Measurements from ENCODE around the gene EFEMP2. TPM values are rescaled to one million over a fixed set of nuclear protein-coding genes. Genes with fewer than 3 reads are reported as not detected.
"Not testable (repeated sequence)": the region's sequence is repeated elsewhere in the genome, so short reads cannot be mapped to it uniquely, and the experiment has no call there.

Gene EFEMP2
- total RNA-seq, 2 experiments from 2014 or later: 7.2 to 7.6 TPM

GRCh38 chr11:65850217-65851082 lies 22.1 kb downstream of the EFEMP2 start:
- ChIA-PET CTCF (ENCODE audit: unreplicated experiment) (no interaction called here), POLR2A (no interaction called here)
- no peak overlapping the region for H3K4me2 ChIP-seq (ENCODE audit: low read length)
- no peak overlapping the region for H3K27ac ChIP-seq (ENCODE audit: low read depth, low read length, poor library complexity, severe bottlenecking)
- peaks cover 7% of the 10 kb centered on the region; the same call in 1 of the 2 replicates for H3K9me3 ChIP-seq (ENCODE audit: low read length)
- H3K79me2 ChIP-seq (ENCODE audit: insufficient read depth, low read depth, low read length): peaks cover 14% of the 10 kb centered on the region; the same call in 1 of the 2 replicates
- no peak for TF ChIP-seq CTCF (conservative IDR thresholded peaks at IDR 0.05; ENCODE audit: low read length)
- TF ChIP-seq EZH2phosphoT487 (IDR thresholded peaks at IDR 0.05; ENCODE audit: borderline replicate concordance, low read depth, low read length): no peak
- H3K9me2 ChIP-seq (ENCODE audit: insufficient read depth, low read length): no peaks in the 10 kb centered on the region
- H3K4me1 ChIP-seq (ENCODE audit: insufficient read depth, low read length, poor library complexity, severe bottlenecking): no peaks in the 10 kb centered on the region
- DNase-seq (ENCODE audit: low spot score): no peak
- BruUV-seq (replicated peaks): no TSS peak
- H3K36me3 ChIP-seq (ENCODE audit: insufficient read depth, low read length): peaks cover 48% of the 10 kb centered on the region
- H3K4me3 ChIP-seq (ENCODE audit: low read depth, low read length, poor library complexity, severe bottlenecking): no peak overlapping the region
- no peak overlapping the region for H2AFZ ChIP-seq (ENCODE audit: low read length)
- H4K20me1 ChIP-seq (ENCODE audit: insufficient read depth, low read length): peaks cover 2% of the 10 kb centered on the region
- intact Hi-C loops (cut with micrococcal nuclease; ENCODE audit: unreplicated experiment): no loop called here

- no peak overlapping the region for H3K4me2 ChIP-seq (ENCODE audit: low read length)
- H3K27ac ChIP-seq (ENCODE audit: low read depth, low read length, poor library complexity, severe bottlenecking): no peak overlapping the region
- H3K9me2 ChIP-seq (ENCODE audit: insufficient read depth, low read length): no peaks in the 10 kb centered on the region
- no peak for DNase-seq (ENCODE audit: low spot score)
- H3K36me3 ChIP-seq (ENCODE audit: insufficient read depth, low read length): peaks cover 41% of the 10 kb centered on the region
- no peaks in the 10 kb centered on the region for H4K20me1 ChIP-seq (ENCODE audit: insufficient read depth, low read length)
- no peak overlapping the region for H2AFZ ChIP-seq (ENCODE audit: low read length)
- CTCF ChIA-PET (ENCODE audit: unreplicated experiment): no interaction called here
- intact Hi-C loops (cut with micrococcal nuclease; ENCODE audit: unreplicated experiment): no loop called here
- H3K4me3 ChIP-seq (ENCODE audit: low read depth, low read length, poor library complexity, severe bottlenecking): no peak overlapping the region
- no TSS peak for BruUV-seq (replicated peaks)
- TF ChIP-seq EZH2phosphoT487 (IDR thresholded peaks at IDR 0.05; ENCODE audit: borderline replicate concordance, low read depth, low read length) (no peak), CTCF (conservative IDR thresholded peaks at IDR 0.05; ENCODE audit: low read length) (no peak)
- peaks cover 7% of the 10 kb centered on the region; the same call in 1 of the 2 replicates for H3K79me2 ChIP-seq (ENCODE audit: insufficient read depth, low read depth, low read length)
- POLR2A ChIA-PET: no interaction called here
- peaks cover 7% of the 10 kb centered on the region; the same call in 1 of the 2 replicates for H3K9me3 ChIP-seq (ENCODE audit: low read length)
- no peaks in the 10 kb centered on the region for H3K4me1 ChIP-seq (ENCODE audit: insufficient read depth, low read length, poor library complexity, severe bottlenecking)
These were observed 22.8 kb downstream of the EFEMP2 start for GRCh38 chr11:65849771-65850216.

DNA sequence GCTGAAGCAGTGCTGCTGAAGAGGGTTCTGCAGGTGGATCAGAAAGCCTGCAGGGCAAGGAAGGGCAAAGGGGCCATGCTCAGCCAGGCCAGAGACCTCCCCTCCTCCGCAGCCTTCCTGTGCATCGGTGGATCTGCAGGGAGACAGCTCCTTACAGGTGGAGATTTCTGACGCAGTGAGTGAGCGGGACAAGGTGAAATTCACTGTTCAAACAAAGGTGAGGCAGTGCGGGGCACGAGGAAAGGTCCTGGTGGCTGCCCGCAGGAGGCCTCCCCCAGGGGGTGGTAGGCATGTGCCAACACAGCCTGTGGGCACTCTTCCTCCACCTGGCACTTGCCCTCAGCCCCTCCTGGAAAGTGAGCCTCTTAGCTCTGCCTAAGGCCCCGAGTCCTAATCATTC lies 23.2 kb downstream of the EFEMP2 start:
- peaks cover 3% of the 10 kb centered on the region; the same call in 1 of the 2 replicates for H3K79me2 ChIP-seq (ENCODE audit: insufficient read depth, low read depth, low read length)
- DNase-seq (ENCODE audit: low spot score): no peak
- no peak overlapping the region for H2AFZ ChIP-seq (ENCODE audit: low read length)
- BruUV-seq (replicated peaks): no TSS peak
- no peaks in the 10 kb centered on the region for H3K9me2 ChIP-seq (ENCODE audit: insufficient read depth, low read length)
- intact Hi-C loops (cut with micrococcal nuclease; ENCODE audit: unreplicated experiment): no loop called here
- TF ChIP-seq EZH2phosphoT487 (IDR thresholded peaks at IDR 0.05; ENCODE audit: borderline replicate concordance, low read depth, low read length) (no peak), CTCF (conservative IDR thresholded peaks at IDR 0.05; ENCODE audit: low read length) (no peak)
- ChIA-PET POLR2A (no interaction called here), CTCF (ENCODE audit: unreplicated experiment) (interaction anchor here (0.5 kb wide), 1 partner anchor 39 kb away, joined by 8 read pairs; the partner anchor contains the start of gene FIBP)
- H3K9me3 ChIP-seq (ENCODE audit: low read length): peaks cover 7% of the 10 kb centered on the region; the same call in 1 of the 2 replicates
- H3K4me2 ChIP-seq (ENCODE audit: low read length): no peak overlapping the region
- peaks cover 37% of the 10 kb centered on the region for H3K36me3 ChIP-seq (ENCODE audit: insufficient read depth, low read length)
- no peaks in the 10 kb centered on the region for H3K4me1 ChIP-seq (ENCODE audit: insufficient read depth, low read length, poor library complexity, severe bottlenecking)
- no peaks in the 10 kb centered on the region for H4K20me1 ChIP-seq (ENCODE audit: insufficient read depth, low read length)
- no peak overlapping the region for H3K27ac ChIP-seq (ENCODE audit: low read depth, low read length, poor library complexity, severe bottlenecking)
- no peak overlapping the region for H3K4me3 ChIP-seq (ENCODE audit: low read depth, low read length, poor library complexity, severe bottlenecking)

- BruUV-seq (replicated peaks): not testable (repeated sequence)
These were observed 23.9 kb downstream of the EFEMP2 start for GRCh38 chr11:65848693-65849092.

More at GRCh38 chr11:65848693-65849092, 23.9 kb downstream of the EFEMP2 start:
- POLR2A ChIA-PET: interaction anchor here (0.6 to 1.0 kb wide), 3 partner anchors 10 to 727 kb away, joined by 3 to 4 read pairs (median 3); partner anchors contain the start of genes FAU and MRPL49
- H3K4me2 ChIP-seq (ENCODE audit: low read length); intact Hi-C loops (cut with micrococcal nuclease; ENCODE audit: unreplicated experiment); H3K4me1 ChIP-seq (ENCODE audit: insufficient read depth, low read length, poor library complexity, severe bottlenecking); DNase-seq (ENCODE audit: low spot score); H3K9me3 ChIP-seq (ENCODE audit: low read length); H3K9me2 ChIP-seq (ENCODE audit: insufficient read depth, low read length); H4K20me1 ChIP-seq (ENCODE audit: insufficient read depth, low read length); H3K4me3 ChIP-seq (ENCODE audit: low read depth, low read length, poor library complexity, severe bottlenecking); H3K27ac ChIP-seq (ENCODE audit: low read depth, low read length, poor library complexity, severe bottlenecking); H2AFZ ChIP-seq (ENCODE audit: low read length); H3K79me2 ChIP-seq (ENCODE audit: insufficient read depth, low read depth, low read length): not testable (repeated sequence)
- H3K36me3 ChIP-seq (ENCODE audit: insufficient read depth, low read length): peaks cover 30% of the 10 kb centered on the region
- CTCF ChIA-PET (ENCODE audit: unreplicated experiment): interaction anchor here (0.5 kb wide), 1 partner anchor 39 kb away, joined by 8 read pairs; the partner anchor contains the start of gene FIBP
